NCI-H82 treated with DMSO at 0.1 percent for 48 hours (cell line): ENCODE measurements around the gene CCM2.

Experiments used
- DNase-seq: peaks from one replicate; lab custom pipeline; 2025; ENCODE audit not compliant: unreplicated experiment; lab: John Stamatoyannopoulos, UW

CCM2 gene

DNA sequence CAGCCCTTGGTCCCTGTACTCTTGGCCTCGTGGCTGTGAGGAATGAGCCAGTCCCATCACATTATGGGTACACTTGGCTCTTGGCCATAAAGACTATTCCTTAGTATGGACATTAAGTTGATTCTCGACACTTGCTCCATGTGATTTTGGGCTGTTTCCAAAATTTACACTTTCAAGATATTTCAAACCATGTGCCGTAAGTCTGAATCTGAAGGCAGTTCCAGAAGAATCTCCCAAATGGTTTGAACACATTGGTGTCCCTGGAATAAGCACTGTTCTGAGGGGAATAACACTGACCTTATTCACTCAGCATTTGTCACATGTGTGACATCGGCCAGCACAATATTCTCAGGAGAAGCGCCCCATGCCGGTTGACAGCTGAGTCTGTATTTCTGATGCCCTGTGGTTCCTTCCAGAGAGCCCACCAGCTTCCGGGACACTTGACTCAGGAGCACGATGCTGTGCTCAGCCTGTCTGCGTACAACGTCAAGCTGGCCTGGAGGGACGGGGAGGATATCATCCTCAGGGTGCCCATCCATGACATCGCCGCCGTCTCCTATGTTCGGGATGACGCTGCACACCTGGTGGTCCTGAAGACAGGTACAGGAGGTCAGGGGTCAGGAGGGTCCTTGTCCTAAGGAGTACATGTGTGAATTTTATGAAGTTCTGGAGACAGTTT is 64.2 kb downstream of the CCM2 start:
- DNase-seq: no peak

- no peak for DNase-seq
Observed at GRCh38 chr7:45065031-45065995, 65.3 kb downstream of the CCM2 start.

GRCh38 chr7:45066409-45066808 is 66.4 kb downstream of the CCM2 start:
- DNase-seq: no peak

DNA sequence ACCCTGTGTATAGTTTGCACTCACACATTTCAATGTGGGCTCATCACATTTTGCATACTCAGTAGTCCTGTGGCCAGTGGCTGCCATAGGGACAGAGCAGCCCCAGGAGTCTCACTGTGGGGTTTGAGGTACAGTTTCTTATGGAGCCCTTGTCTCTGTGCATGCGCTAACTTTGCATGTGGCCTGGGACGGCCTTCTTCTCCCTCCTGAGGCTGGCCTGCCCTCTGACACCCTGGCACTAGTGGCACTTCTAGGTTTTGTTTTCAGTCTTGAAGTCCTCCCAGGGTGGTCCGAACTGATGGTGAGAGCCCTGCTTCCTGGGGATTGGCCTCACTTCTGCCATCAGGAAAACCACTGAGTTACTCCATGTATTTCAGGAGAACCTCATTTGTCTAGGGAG is 67.6 kb downstream of the CCM2 start:
- no peak for DNase-seq

DNA sequence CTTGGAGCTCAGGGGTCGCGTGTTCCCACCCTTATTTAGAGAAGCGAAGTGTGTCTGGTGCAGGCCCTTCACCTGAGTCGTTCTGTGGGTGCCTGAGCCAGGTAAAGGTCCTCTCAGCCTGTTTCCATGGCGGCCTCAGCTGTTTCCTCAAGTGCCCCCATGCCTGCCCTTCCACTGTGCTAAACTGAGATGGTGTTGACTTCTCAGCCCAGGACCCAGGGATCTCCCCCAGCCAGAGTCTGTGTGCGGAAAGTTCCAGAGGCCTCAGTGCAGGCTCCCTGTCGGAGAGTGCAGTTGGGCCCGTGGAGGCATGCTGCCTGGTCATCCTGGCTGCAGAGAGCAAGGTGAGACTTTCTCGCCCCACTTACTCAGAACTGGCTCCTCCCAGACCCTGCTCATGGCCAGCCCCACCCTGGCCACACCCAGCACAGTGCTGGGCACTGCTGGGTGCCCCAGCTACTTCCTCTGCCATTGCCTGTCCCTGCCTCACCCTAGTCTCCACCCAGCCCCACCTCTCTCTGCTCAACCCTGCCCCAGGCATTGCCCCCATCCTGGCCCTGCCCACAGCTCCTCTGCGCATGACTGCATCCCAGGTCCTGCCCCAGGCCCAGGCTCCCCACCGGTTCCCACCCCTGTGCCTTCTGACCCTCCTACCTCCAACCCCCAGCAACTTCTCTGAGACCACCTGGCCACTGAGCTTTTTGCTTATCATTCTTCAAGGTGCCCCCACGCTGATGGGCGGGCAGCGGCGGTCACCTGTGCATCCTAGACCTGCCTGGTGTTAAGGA is 68.4 kb downstream of the CCM2 start:
- DNase-seq: no peak

- no peak for DNase-seq
Observed at GRCh38 chr7:45069444-45070253, 69.6 kb downstream of the CCM2 start.

DNA sequence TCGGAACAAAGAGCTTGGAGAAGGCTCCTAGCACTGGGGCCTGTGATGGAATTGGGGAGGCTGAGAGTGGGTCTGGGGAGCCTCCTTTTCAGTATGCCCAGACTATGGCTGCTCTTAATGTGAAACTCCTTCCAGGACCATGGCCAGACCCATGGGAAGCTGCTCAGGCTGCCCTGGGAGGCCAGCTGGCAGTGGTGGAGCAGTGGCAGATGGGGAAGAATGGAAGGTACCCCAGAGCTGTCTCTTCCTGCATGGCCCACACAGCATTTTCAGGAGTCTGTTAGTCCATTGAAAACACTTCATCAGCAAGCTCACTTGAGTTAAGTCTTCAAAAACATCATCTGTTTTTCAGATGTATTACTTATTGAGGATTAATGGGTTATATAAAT is 70.2 kb downstream of the CCM2 start:
- DNase-seq: no peak

DNA sequence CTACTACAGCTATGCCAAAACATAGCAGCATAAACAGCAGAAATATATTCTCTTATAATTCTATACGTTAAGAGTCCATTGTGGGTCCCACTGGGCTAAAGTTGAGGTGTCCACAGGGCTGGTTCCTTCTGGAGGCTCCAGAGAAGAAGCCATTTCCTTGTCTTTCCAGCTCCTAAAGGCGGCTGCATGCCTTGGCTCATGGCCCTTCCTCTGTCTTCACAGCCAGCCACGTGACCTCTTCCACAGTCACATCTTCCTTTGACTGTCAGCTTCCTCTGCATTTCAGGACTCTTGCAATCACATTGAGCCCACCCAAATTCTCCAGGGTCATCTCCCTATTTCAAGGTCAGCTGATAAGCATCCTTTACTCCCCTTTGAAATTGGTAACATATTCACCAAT is 71.5 kb downstream of the CCM2 start:
- DNase-seq: no peak

GRCh38 chr7:45072131-45073030 is 72.4 kb downstream of the CCM2 start:
- no peak for DNase-seq

- no peak for DNase-seq
Observed at GRCh38 chr7:45073031-45073785, 73.2 kb downstream of the CCM2 start.

DNA sequence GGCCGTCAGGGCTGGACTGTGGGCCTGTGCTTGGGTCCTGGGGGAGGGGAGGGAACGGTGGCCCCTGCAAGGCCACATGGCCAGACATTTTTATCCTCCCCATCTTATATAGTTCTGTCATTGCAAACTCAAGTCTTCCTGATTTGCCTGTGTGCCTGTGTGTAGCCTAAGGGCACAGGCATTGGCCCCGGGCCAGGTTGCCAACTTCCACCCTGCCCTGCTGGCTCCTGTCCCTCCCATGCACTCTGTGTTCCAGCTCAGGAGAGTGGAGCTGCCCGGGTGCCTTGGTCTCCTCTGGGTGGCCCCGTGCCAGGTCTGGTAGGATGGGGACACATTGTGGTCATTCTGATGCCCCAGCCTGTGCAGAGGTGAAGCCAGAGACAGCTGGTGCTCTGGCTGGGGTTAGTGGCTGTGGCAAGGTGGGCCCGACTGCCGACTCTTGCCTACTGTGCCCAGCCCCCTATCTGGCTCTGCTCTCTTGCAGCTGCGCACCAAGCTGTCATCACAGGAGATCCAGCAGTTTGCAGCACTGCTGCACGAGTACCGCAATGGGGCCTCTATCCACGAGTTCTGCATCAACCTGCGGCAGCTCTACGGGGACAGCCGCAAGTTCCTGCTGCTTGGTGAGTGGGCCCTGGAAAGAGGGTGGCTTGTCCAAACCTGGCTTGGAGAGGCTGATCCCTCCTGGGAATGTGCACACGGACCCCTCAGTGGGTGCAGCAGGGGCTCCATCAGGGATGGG is 74.0 kb downstream of the CCM2 start:
- DNase-seq: no peak

- DNase-seq: no peak
Observed at GRCh38 chr7:45074528-45075354, 74.7 kb downstream of the CCM2 start.

DNA sequence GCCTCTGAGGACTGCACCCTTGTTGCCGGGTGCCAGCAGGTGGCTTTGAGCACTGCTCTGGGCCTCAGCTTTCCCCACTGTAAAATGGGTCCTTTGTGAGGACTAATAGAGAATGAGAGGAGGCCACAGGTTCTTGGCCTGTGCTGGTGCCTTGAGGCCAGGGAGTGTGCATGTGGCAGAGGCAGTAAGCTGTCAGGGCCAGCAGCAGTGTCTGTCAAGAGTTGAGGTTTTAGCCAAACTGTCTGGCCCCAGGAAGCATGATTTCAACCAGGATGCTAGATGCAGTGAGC is 75.3 kb downstream of the CCM2 start:
- DNase-seq: no peak

- DNase-seq: no peak
Observed at GRCh38 chr7:45075871-45076796, 76.1 kb downstream of the CCM2 start.

DNA sequence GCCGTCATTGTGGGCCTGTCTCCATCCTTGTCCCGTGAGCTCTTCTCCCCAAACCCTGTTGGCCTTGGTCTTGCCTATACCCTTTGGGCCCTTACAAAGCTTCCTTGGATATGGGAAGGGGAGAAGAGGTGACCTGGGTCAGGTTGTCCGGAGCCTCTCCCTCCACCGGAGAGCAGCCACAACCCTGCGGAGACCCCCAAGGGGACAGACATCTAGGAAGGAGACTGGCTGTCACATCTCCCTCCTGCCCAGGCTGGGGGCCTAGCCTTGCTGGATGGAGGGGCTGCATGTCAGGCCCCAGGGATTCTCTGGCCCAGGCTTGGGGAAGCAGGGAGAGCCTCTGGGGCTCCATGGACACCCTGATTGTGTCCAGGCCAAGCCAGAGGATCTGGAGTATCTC is 76.9 kb downstream of the CCM2 start:
- no peak for DNase-seq

GRCh38 chr7:45077579-45077978 is 77.6 kb downstream of the CCM2 start:
- no peak for DNase-seq
